GM10847 (cell line): ENCODE measurements around the gene SNX19.

Source experiments
- POLR2A ChIP-seq: IDR thresholded peaks from 2 replicates; pipeline ENCODE4 v1.6.1; 2011; ENCODE audit not compliant: insufficient read length; ENCODE audit errors: extremely low read depth

SNX19 gene

GRCh38 chr11:130825561-130825960 lies 90.7 kb downstream of the SNX19 start:
- no peak for TF ChIP-seq POLR2A
